K562 (cell line): ENCODE measurements around the gene DGAT2L6. TPM values are rescaled to one million over a fixed set of nuclear protein-coding genes. Genes with fewer than 3 reads are reported as not detected.

Experiments
- ATAC-seq: fragments of 200-7000 bp; cut with Tn5 transposase; 3 replicates; pipeline ENCODE4 v1.9.1; 2020; ENCODE audit warnings: moderate library complexity
- BruUV-seq: library from RNA; stranded (reverse); fragments of 400-500 nt; replicated peaks from 2 replicates; lab custom pipeline; 2021; lab: Mats Ljungman, UMichigan
- CTCF ChIA-PET: fragments of 300-600 bp; formaldehyde crosslinking; extraction: SDS; loops from one replicate; lab custom pipeline; 2021; ENCODE audit warnings: low intra/inter-chr PET ratio; lab: Yijun Ruan, JAX
- POLR2A ChIA-PET: fragments of 300-600, 350-650 bp; sonication (Branson Sonifier 250); formaldehyde crosslinking; extraction: SDS; loops from one replicate; lab custom pipeline; 2021; ENCODE audit warnings: antibody characterized with exemption, inconsistent platforms; lab: Yijun Ruan, JAX
- DNase-seq, 4 experiments: peaks; one replicate each; pipeline versions ENCODE4 v3.0.0 to v3.0.0-alpha.2; 2011 to 2018; ENCODE audit warnings: low spot score in 3 of 4, mixed read lengths in 3 of 4; ENCODE audit errors: extremely low read depth in 1 of 4
- FAIRE-seq: peaks from 2 replicates; lab custom pipeline; 2011; peaks lifted over from hg19 to GRCh38; lab: Jason Lieb, UNC
- H2AFZ ChIP-seq: 2 replicates; pipeline ENCODE4 v1.6.0; 2011; ENCODE audit warnings: low read depth, low read length, control low read depth, inconsistent platforms
- H3K27ac ChIP-seq: fragments of 200-600 bp; 3 replicates; pipeline ENCODE4 v1.8.0; 2011; ENCODE audit warnings: low read depth, mild to moderate bottlenecking, control low read depth, inconsistent platforms, low read length, moderate library complexity, mixed read lengths; ENCODE audit errors: extremely low read depth
- H3K27me3 ChIP-seq, 2 experiments: fragments of 300-600 bp in 1 of 2; 2 replicates in 1 of 2; 3 replicates in 1 of 2; pipeline versions ENCODE4 v1.6.0 to v1.8.0; 2011; ENCODE audit warnings: inconsistent platforms in 2 of 2, low read length in 2 of 2, mild to moderate bottlenecking in 1 of 2, mixed read lengths in 1 of 2, moderate library complexity in 1 of 2; ENCODE audit not compliant: control insufficient read depth in 2 of 2, insufficient read depth in 2 of 2
- H3K36me3 ChIP-seq: fragments of 300-600 bp; 3 replicates; pipeline ENCODE4 v1.8.0; 2011; ENCODE audit warnings: mild to moderate bottlenecking, low read length, inconsistent platforms; ENCODE audit not compliant: control insufficient read depth, insufficient read depth
- H3K4me1 ChIP-seq, 2 experiments: fragments of 200-600 bp in 1 of 2; replicated peaks in 1 of 2; 2 replicates in 1 of 2; 3 replicates in 1 of 2; pipeline versions ENCODE4 v1.5.1 to v1.8.0; 2011; ENCODE audit warnings: inconsistent platforms in 2 of 2, low read length in 2 of 2, mild to moderate bottlenecking in 1 of 2, mixed read lengths in 1 of 2, moderate library complexity in 1 of 2; ENCODE audit not compliant: control insufficient read depth in 2 of 2, insufficient read depth in 2 of 2
- H3K4me2 ChIP-seq: 2 replicates; pipeline ENCODE4 v1.6.1; 2011; ENCODE audit warnings: low read length, control low read depth, inconsistent platforms, mixed read lengths; ENCODE audit not compliant: insufficient read depth
- H3K4me3 ChIP-seq: fragments of 200-600 bp; sonication (generic), shearing (Covaris generic); 2 replicates; pipeline ENCODE4 v1.5.1; 2016; ENCODE audit warnings: control low read depth, inconsistent platforms
- H3K79me2 ChIP-seq: fragments of 200-600 bp; 3 replicates; pipeline ENCODE4 v1.8.0; 2011; ENCODE audit warnings: low read length, inconsistent platforms; ENCODE audit not compliant: control insufficient read depth, insufficient read depth
- H3K9ac ChIP-seq, 2 experiments: 2 replicates each; pipeline versions ENCODE4 v1.6.0 to v1.6.1; 2011; ENCODE audit warnings: low read depth in 2 of 2, low read length in 2 of 2, control low read depth in 1 of 2, inconsistent platforms in 1 of 2, mild to moderate bottlenecking in 1 of 2, mixed read lengths in 1 of 2; ENCODE audit not compliant: insufficient read depth in 1 of 2
- H3K9me1 ChIP-seq: one replicate; pipeline ENCODE4 v1.6.0; 2011; ENCODE audit warnings: inconsistent platforms, mild to moderate bottlenecking, low read length, moderate library complexity; ENCODE audit not compliant: control insufficient read depth, insufficient read depth
- H3K9me3 ChIP-seq: replicated peaks from 2 replicates; pipeline ENCODE4 v1.5.1; 2011; ENCODE audit warnings: low read depth, low read length, inconsistent platforms; ENCODE audit not compliant: control insufficient read depth, insufficient read depth
- H4K20me1 ChIP-seq: replicated peaks from 2 replicates; pipeline ENCODE4 v1.6.1; 2011; ENCODE audit warnings: low read length, inconsistent platforms, mixed read lengths; ENCODE audit not compliant: control insufficient read depth, insufficient read depth
- FOXP1 ChIP-seq: sonication (generic); formaldehyde crosslinking; IDR thresholded peaks from 2 replicates; pipeline ENCODE4 v1.8.0; 2022; ENCODE audit warnings: mild to moderate bottlenecking, missing genetic modification reagents
- KLF13 ChIP-seq: fragments of 450-650 bp; IDR thresholded peaks from 2 replicates; pipeline ENCODE4 v1.6.1; 2016; ENCODE audit warnings: missing genetic modification characterization, low read depth, mild to moderate bottlenecking, missing compliant biosample characterization, moderate library complexity, borderline replicate concordance
- MTA2 ChIP-seq: fragments of 450-650 bp; IDR thresholded peaks from 2 replicates; pipeline ENCODE4 v1.6.1; 2016; ENCODE audit warnings: low read depth
- PHB ChIP-seq: fragments of 250-450 bp; sonication (Bioruptor Pico); IDR thresholded peaks from 2 replicates; pipeline ENCODE4 v1.5.0; 2021
- ZNF384 ChIP-seq: IDR thresholded peaks from 2 replicates; pipeline ENCODE4 v1.6.1; 2012; ENCODE audit warnings: low read depth, low read length, improper control_type of control experiment
- ZNF707 ChIP-seq: fragments of 250-450 bp; sonication (Bioruptor Pico); conservative IDR thresholded peaks from 2 replicates; pipeline ENCODE4 v1.8.0; 2022; ENCODE audit warnings: inconsistent platforms, mild to moderate bottlenecking, moderate library complexity
- WGBS: fragments of 100-300 bp; shearing (Covaris generic); methylation state at CpG from one replicate; pipeline ENCODE4 v1.1.6; 2016; ENCODE audit warnings: low coverage, mixed read lengths; ENCODE audit not compliant: insufficient coverage; ENCODE audit errors: missing lambda C conversion rate; 5-methylcytosine and 5-hydroxymethylcytosine counted together
- in situ Hi-C: fragments of 300-500 bp; cut with MboI; formaldehyde crosslinking; loops from 4 replicates; pipeline ENCODE4 v1.15.0; 2018; ENCODE audit warnings: inconsistent platforms, mixed read lengths
- intact Hi-C: fragments of 100-400 bp; cut with micrococcal nuclease; formaldehyde crosslinking; loops from 2 replicates; pipeline ENCODE4 v1.14.2; 2022
- polyA plus RNA-seq, 8 experiments: library from polyadenylated mRNA; depleted of rRNA in 4 of 8; stranded (reverse) in 5 of 8; unstranded in 3 of 8; fragments of >200 nt; fragmentation: Nextera tagmentation in 2 of 8; fragmentation: Illumina TruSeq in 1 of 8; extraction: Ambion mirVana in 2 of 8; extraction: Trizol in 1 of 8; gene quantifications; 2 replicates each; pipeline versions ENCODE4 v1.2.1 to v1.2.3, GENCODE V29; 2011 to 2014; ENCODE audit warnings: inconsistent platforms in 1 of 8, missing spikeins in 1 of 8
- total RNA-seq, 7 experiments: library from RNA; depleted of rRNA in 6 of 7; stranded (reverse); fragments of >200 nt in 6 of 7; fragmentation: Illumina TruSeq in 2 of 7; extraction: Trizol in 2 of 7; gene quantifications; 2 replicates each; pipeline versions ENCODE4 v1.2.1 to v1.2.3, GENCODE V29; 2011 to 2021; ENCODE audit warnings: low replicate concordance in 1 of 7
- TF ChIP-seq, protein P1 (sequence below), 3 experiments: IDR thresholded peaks in 2 of 3; conservative IDR thresholded peaks in 1 of 3; 2 replicates each; pipeline ENCODE4 v1.5.1; 2011 to 2012; ENCODE audit warnings: low read length in 3 of 3, mild to moderate bottlenecking in 3 of 3, control low read depth in 2 of 3, improper control_type of control experiment in 1 of 3, inconsistent platforms in 1 of 3, low read depth in 1 of 3, mixed read lengths in 1 of 3, moderate library complexity in 1 of 3; ENCODE audit not compliant: insufficient read depth in 2 of 3
- TF ChIP-seq, protein P2 (sequence below): fragments of 450-650 bp; formaldehyde crosslinking; IDR thresholded peaks from 2 replicates; pipeline ENCODE4 v1.4.0; 2020; ENCODE audit warnings: mild to moderate bottlenecking, moderate library complexity

The DGAT2L6 gene
- total and polyA plus RNA-seq, 9 of the 15 experiments (the other 6 are each of a cell fraction or from before 2014, with no cell fraction given) = not detected

DNA sequence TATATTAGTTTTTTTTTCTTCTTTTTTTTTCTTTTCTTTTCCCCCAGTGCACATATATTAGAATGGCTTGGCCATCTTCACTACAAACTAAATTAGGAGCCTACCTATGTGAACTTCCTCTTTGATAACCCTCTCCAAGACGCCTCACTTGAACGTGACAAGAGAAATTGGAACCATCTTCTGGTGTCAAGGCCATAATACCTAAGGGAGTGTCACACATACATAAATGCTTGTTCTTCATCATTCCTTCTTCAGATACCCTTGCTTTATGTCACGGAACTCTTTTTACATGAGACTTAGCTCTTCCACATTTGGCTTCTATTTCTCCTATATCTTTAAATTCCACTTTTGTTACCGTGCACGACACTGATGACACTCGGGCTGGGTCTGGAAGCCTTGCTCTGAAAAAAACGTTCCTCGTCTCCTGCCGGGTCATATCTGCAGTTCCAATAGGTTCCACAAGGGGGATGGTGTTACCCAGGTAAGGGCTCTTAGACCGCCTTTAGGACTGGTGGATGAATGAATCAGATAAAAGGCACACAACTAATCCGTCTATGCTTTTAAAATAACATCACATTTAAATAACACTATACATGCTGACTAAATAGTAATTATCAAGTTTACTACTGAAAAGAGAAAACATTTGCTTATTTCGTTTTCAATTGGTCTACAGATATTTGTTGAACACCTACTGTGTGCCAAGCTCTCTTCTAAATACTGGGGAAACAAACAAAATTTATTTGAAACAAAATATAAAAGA lies 19.9 kb downstream of the DGAT2L6 start:
- POLR2A ChIA-PET = interaction anchor here (0.8 kb wide), 1 partner anchor 60 kb away, joined by 3 read pairs; no protein-coding TSS in a partner anchor
- Histone ChIP-seq H3K27ac (no peak overlapping the region), H3K79me2 (no peaks in the 10 kb centered on the region), H3K9ac (no peak overlapping the region), H3K4me3 (no peak overlapping the region), H3K4me2 (no peak overlapping the region; the same call in 1 of the 2 replicates), H4K20me1 (no peaks in the 10 kb centered on the region), H3K9me1 (no peaks in the 10 kb centered on the region), H2AFZ (peak overlapping the region; percentile 70), H3K4me1 (no peaks in the 10 kb centered on the region), H3K36me3 (no peaks in the 10 kb centered on the region), H3K9me3 (no peaks in the 10 kb centered on the region), H3K27me3 (peaks cover 0 to 19% of the 10 kb centered on the region in 2 experiments; a peak in 2 of 5 replicates)
- CTCF ChIA-PET = no interaction called here
- in situ Hi-C loops (no loop called here), intact Hi-C loops (loop anchor here (1.0 kb wide), 2 partner anchors 66 to 236 kb away; no protein-coding TSS in a partner anchor)
- no TSS peak for BruUV-seq
- ATAC-seq (peak; percentile 96), DNase-seq (peak; percentile 60 to 74 (median 71)), FAIRE-seq (peak; percentile 81)
- 2% methylated on average over 9 of the region's 12 CpGs for WGBS
- no peak for TF ChIP-seq KLF13 (tag)
- TF ChIP-seq, protein P1, sequence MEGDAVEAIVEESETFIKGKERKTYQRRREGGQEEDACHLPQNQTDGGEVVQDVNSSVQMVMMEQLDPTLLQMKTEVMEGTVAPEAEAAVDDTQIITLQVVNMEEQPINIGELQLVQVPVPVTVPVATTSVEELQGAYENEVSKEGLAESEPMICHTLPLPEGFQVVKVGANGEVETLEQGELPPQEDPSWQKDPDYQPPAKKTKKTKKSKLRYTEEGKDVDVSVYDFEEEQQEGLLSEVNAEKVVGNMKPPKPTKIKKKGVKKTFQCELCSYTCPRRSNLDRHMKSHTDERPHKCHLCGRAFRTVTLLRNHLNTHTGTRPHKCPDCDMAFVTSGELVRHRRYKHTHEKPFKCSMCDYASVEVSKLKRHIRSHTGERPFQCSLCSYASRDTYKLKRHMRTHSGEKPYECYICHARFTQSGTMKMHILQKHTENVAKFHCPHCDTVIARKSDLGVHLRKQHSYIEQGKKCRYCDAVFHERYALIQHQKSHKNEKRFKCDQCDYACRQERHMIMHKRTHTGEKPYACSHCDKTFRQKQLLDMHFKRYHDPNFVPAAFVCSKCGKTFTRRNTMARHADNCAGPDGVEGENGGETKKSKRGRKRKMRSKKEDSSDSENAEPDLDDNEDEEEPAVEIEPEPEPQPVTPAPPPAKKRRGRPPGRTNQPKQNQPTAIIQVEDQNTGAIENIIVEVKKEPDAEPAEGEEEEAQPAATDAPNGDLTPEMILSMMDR (IDR thresholded peaks at IDR 0.05 in 2 of 3, conservative IDR thresholded peaks at IDR 0.05 in 1 of 3; ENCODE audit: insufficient read depth in 2 of 3, low read depth in 1 of 3, low read length in 3 of 3) = peak; percentile 72 to 76 (median 74)
- TF ChIP-seq ZNF707 (CRISPR knock-in tag) = no peak
- TF ChIP-seq, protein P2, sequence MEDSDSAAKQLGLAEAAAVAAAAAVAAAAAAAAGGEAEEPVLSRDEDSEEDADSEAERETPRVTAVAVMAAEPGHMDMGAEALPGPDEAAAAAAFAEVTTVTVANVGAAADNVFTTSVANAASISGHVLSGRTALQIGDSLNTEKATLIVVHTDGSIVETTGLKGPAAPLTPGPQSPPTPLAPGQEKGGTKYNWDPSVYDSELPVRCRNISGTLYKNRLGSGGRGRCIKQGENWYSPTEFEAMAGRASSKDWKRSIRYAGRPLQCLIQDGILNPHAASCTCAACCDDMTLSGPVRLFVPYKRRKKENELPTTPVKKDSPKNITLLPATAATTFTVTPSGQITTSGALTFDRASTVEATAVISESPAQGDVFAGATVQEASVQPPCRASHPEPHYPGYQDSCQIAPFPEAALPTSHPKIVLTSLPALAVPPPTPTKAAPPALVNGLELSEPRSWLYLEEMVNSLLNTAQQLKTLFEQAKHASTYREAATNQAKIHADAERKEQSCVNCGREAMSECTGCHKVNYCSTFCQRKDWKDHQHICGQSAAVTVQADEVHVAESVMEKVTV (CRISPR knock-in tag) = 0 out of 2 replicates have a peak, but pooled peaks have one; percentile 33
- peak; percentile 76 for TF ChIP-seq ZNF384
- no peak for TF ChIP-seq FOXP1 (CRISPR knock-in tag)
- TF ChIP-seq MTA2 = no peak
- TF ChIP-seq PHB (CRISPR knock-in tag) = no peak
